T-helper 1 cell (primary cell): Measurements from ENCODE around the gene COL13A1.
A peak's percentile ranks its signal among the peaks of the same experiment; 100 is the strongest.

Experiments
- DNase-seq, 5 donors: peaks; one replicate each; pipeline ENCODE4 v3.0.0-alpha.2; 2012 to 2020

Gene COL13A1

GRCh38 chr10:69955211-69955805 is 153.6 kb downstream of the COL13A1 start:
- no peak for DNase-seq

GRCh38 chr10:69955897-69956740 is 154.4 kb downstream of the COL13A1 start:
- no peak for DNase-seq

- DNase-seq = no peak
These were observed 155.1 kb downstream of the COL13A1 start for GRCh38 chr10:69956741-69957230.

- DNase-seq = no peak
These were observed 155.7 kb downstream of the COL13A1 start for GRCh38 chr10:69957241-69957885.

- peak in 2 of 5 donors; percentile 2 to 20 for DNase-seq
These were observed 156.3 kb downstream of the COL13A1 start for GRCh38 chr10:69957886-69958555.

GRCh38 chr10:69958556-69958902 is 156.8 kb downstream of the COL13A1 start:
- no peak for DNase-seq

GRCh38 chr10:69959911-69960310 is 158.2 kb downstream of the COL13A1 start:
- DNase-seq = no peak

GRCh38 chr10:69960606-69960987 is 158.9 kb downstream of the COL13A1 start:
- no peak for DNase-seq

GRCh38 chr10:69960988-69961880 is 159.5 kb downstream of the COL13A1 start:
- DNase-seq = no peak

- no peak for DNase-seq
These were observed 160.4 kb downstream of the COL13A1 start for GRCh38 chr10:69961881-69962745.

- DNase-seq = no peak
These were observed 161.0 kb downstream of the COL13A1 start for GRCh38 chr10:69962746-69963135.

GRCh38 chr10:69963178-69963834 is 161.6 kb downstream of the COL13A1 start:
- DNase-seq = no peak

GRCh38 chr10:69963835-69964710 is 162.4 kb downstream of the COL13A1 start:
- no peak for DNase-seq

- no peak for DNase-seq
These were observed 163.4 kb downstream of the COL13A1 start for GRCh38 chr10:69965086-69965485.

GRCh38 chr10:69965919-69966662 is 164.4 kb downstream of the COL13A1 start:
- no peak for DNase-seq

- DNase-seq = no peak
These were observed 167.1 kb downstream of the COL13A1 start for GRCh38 chr10:69968830-69969229.

GRCh38 chr10:69969977-69970376 is 168.3 kb downstream of the COL13A1 start:
- DNase-seq = no peak

- DNase-seq = no peak
These were observed 171.3 kb downstream of the COL13A1 start for GRCh38 chr10:69972981-69973397.

- DNase-seq = no peak
These were observed 172.0 kb downstream of the COL13A1 start for GRCh38 chr10:69973678-69974077.
